Sigmoid colon (tissue), 4 donors: ENCODE results near the gene HSPA13.

Experiments used
- EP300 ChIP-seq, 4 donors: sonication (generic); formaldehyde crosslinking; IDR thresholded peaks; one replicate each; pipeline ENCODE4 v1.6.1; 2017; ENCODE audit warnings: antibody characterized with exemption in 4 of 4
- POLR2A ChIP-seq, 2 donors: fragments of 450-650 bp; IDR thresholded peaks; one replicate each; pipeline ENCODE4 v1.6.1; 2016; ENCODE audit warnings: antibody characterized with exemption in 2 of 2, mild to moderate bottlenecking in 2 of 2, moderate library complexity in 2 of 2
- POLR2AphosphoS5 ChIP-seq, 4 donors: sonication (generic); formaldehyde crosslinking; IDR thresholded peaks; one replicate each; pipeline ENCODE4 v1.6.1; 2017; ENCODE audit warnings: antibody characterized with exemption in 4 of 4
- TF ChIP-seq, protein P1 (sequence below), 4 experiments: fragments of 450-650 bp in 3 of 4; fragments of 200-600 bp in 1 of 4; IDR thresholded peaks; one replicate each; pipeline ENCODE4 v1.5.1; 2016 to 2019; ENCODE audit warnings: antibody characterized with exemption in 4 of 4, mild to moderate bottlenecking in 3 of 4, moderate library complexity in 2 of 4

GRCh38 chr21:14353231-14353630 lies 29.7 kb downstream of the HSPA13 start:
- TF ChIP-seq EP300 (IDR thresholded peaks at IDR 0.05) (no peak), POLR2A (IDR thresholded peaks at IDR 0.05) (no peak), POLR2AphosphoS5 (IDR thresholded peaks at IDR 0.05) (no peak)
- TF ChIP-seq, protein P1, sequence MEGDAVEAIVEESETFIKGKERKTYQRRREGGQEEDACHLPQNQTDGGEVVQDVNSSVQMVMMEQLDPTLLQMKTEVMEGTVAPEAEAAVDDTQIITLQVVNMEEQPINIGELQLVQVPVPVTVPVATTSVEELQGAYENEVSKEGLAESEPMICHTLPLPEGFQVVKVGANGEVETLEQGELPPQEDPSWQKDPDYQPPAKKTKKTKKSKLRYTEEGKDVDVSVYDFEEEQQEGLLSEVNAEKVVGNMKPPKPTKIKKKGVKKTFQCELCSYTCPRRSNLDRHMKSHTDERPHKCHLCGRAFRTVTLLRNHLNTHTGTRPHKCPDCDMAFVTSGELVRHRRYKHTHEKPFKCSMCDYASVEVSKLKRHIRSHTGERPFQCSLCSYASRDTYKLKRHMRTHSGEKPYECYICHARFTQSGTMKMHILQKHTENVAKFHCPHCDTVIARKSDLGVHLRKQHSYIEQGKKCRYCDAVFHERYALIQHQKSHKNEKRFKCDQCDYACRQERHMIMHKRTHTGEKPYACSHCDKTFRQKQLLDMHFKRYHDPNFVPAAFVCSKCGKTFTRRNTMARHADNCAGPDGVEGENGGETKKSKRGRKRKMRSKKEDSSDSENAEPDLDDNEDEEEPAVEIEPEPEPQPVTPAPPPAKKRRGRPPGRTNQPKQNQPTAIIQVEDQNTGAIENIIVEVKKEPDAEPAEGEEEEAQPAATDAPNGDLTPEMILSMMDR (IDR thresholded peaks at IDR 0.05), result no peak
